Mesenchymal stem cell (in vitro differentiated cells and primary cell): ENCODE results near the gene SERPINE2.

ENCODE experiments used
- DNase-seq: peaks from one replicate; pipeline ENCODE4 v3.0.0-alpha.2; 2013
- H2AFZ ChIP-seq: one replicate; pipeline ENCODE4 v1.6.1; 2013; ENCODE audit warnings: low read depth, mild to moderate bottlenecking, control low read depth, inconsistent platforms, low read length, moderate library complexity
- H2AK5ac ChIP-seq: 2 replicates; pipeline ENCODE4 v1.6.1; 2013; ENCODE audit warnings: low read length, moderate library complexity, mild to moderate bottlenecking, inconsistent platforms; ENCODE audit not compliant: severe bottlenecking
- H2BK120ac ChIP-seq: one replicate; pipeline ENCODE4 v1.6.1; 2013; ENCODE audit warnings: low read depth, mild to moderate bottlenecking, inconsistent platforms, low read length, moderate library complexity
- H2BK12ac ChIP-seq, 2 experiments: one replicate each; pipeline ENCODE4 v1.6.1; 2013; ENCODE audit warnings: inconsistent platforms in 2 of 2, low read length in 2 of 2, mild to moderate bottlenecking in 2 of 2, moderate library complexity in 2 of 2, control low read depth in 1 of 2
- H2BK15ac ChIP-seq: one replicate; pipeline ENCODE4 v1.6.1; 2013; ENCODE audit warnings: mild to moderate bottlenecking, low read depth, inconsistent platforms; ENCODE audit not compliant: poor library complexity, severe bottlenecking
- H2BK5ac ChIP-seq: 2 replicates; pipeline ENCODE4 v1.6.1; 2013; ENCODE audit warnings: low read depth, mild to moderate bottlenecking, low read length, control low read depth, inconsistent platforms; ENCODE audit not compliant: poor library complexity, severe bottlenecking
- H3K14ac ChIP-seq, 2 experiments: one replicate each; pipeline ENCODE4 v1.6.1; 2013; ENCODE audit warnings: inconsistent platforms in 2 of 2, low read length in 2 of 2, control low read depth in 1 of 2, mild to moderate bottlenecking in 1 of 2, moderate library complexity in 1 of 2
- H3K18ac ChIP-seq, 2 experiments: one replicate each; pipeline ENCODE4 v1.6.1; 2013; ENCODE audit warnings: inconsistent platforms in 2 of 2, low read length in 2 of 2, control low read depth in 1 of 2, low read depth in 1 of 2, mild to moderate bottlenecking in 1 of 2
- H3K23ac ChIP-seq, 2 experiments: one replicate each; pipeline ENCODE4 v1.6.1; 2013; ENCODE audit warnings: inconsistent platforms in 2 of 2, low read length in 2 of 2, mild to moderate bottlenecking in 2 of 2, moderate library complexity in 2 of 2, control low read depth in 1 of 2
- H3K27ac ChIP-seq: 2 replicates; pipeline ENCODE4 v1.5.1; 2013; ENCODE audit warnings: mild to moderate bottlenecking, moderate library complexity, low read length, control low read depth, inconsistent platforms; ENCODE audit not compliant: poor library complexity, severe bottlenecking
- H3K27me3 ChIP-seq, 2 experiments: 2 replicates each; pipeline versions ENCODE4 v1.6.1 to v1.7.0; 2013; ENCODE audit warnings: low read length in 2 of 2, mild to moderate bottlenecking in 2 of 2, moderate library complexity in 2 of 2, control low read depth in 1 of 2, inconsistent platforms in 1 of 2; ENCODE audit not compliant: control insufficient read depth in 1 of 2, insufficient read depth in 1 of 2
- H3K36me3 ChIP-seq, 2 experiments: 2 replicates each; pipeline versions ENCODE4 v1.6.1 to v1.7.0; 2013; ENCODE audit warnings: low read length in 2 of 2, control low read depth in 1 of 2, inconsistent platforms in 1 of 2, low read depth in 1 of 2, mild to moderate bottlenecking in 1 of 2; ENCODE audit not compliant: insufficient read depth in 2 of 2, control insufficient read depth in 1 of 2
- H3K4ac ChIP-seq, 2 experiments: one replicate each; pipeline ENCODE4 v1.6.1; 2013; ENCODE audit warnings: inconsistent platforms in 2 of 2, low read length in 2 of 2, mild to moderate bottlenecking in 2 of 2, moderate library complexity in 2 of 2, control low read depth in 1 of 2, low read depth in 1 of 2
- H3K4me1 ChIP-seq: 2 replicates; pipeline ENCODE4 v1.6.1; 2013; ENCODE audit warnings: low read depth, low read length, control low read depth; ENCODE audit not compliant: control insufficient read depth, insufficient read depth
- H3K4me2 ChIP-seq: 2 replicates; pipeline ENCODE4 v1.6.1; 2013; ENCODE audit warnings: low read length, mild to moderate bottlenecking, inconsistent platforms; ENCODE audit not compliant: poor library complexity, severe bottlenecking
- H3K4me3 ChIP-seq, 2 experiments: 2 replicates each; pipeline versions ENCODE4 v1.5.1 to v1.7.0; 2013; ENCODE audit warnings: low read length in 2 of 2, mild to moderate bottlenecking in 2 of 2, control low read depth in 1 of 2, low read depth in 1 of 2; ENCODE audit not compliant: insufficient read depth in 1 of 2
- H3K79me1 ChIP-seq: replicated peaks from 2 replicates; pipeline ENCODE4 v1.6.1; 2013; ENCODE audit warnings: mild to moderate bottlenecking, control low read depth, low read length, inconsistent platforms; ENCODE audit not compliant: poor library complexity, severe bottlenecking
- H3K9ac ChIP-seq: 2 replicates; pipeline ENCODE4 v1.7.0; 2013; ENCODE audit warnings: mild to moderate bottlenecking, low read length, moderate library complexity
- H3K9me3 ChIP-seq: 2 replicates; pipeline ENCODE4 v1.7.0; 2013; ENCODE audit warnings: mild to moderate bottlenecking, low read length; ENCODE audit not compliant: control insufficient read depth
- H4K8ac ChIP-seq: one replicate; pipeline ENCODE4 v1.6.1; 2013; ENCODE audit warnings: inconsistent platforms, mild to moderate bottlenecking, low read length, moderate library complexity
- H4K91ac ChIP-seq: one replicate; pipeline ENCODE4 v1.6.1; 2013; ENCODE audit warnings: mild to moderate bottlenecking, low read length, inconsistent platforms
- whole genome bisulfite sequencing: methylation state at CpG from one replicate; pipeline ENCODE4 v1.1.7; 2013; ENCODE audit warnings: mixed read lengths; 5-methylcytosine and 5-hydroxymethylcytosine counted together

Gene SERPINE2

DNA sequence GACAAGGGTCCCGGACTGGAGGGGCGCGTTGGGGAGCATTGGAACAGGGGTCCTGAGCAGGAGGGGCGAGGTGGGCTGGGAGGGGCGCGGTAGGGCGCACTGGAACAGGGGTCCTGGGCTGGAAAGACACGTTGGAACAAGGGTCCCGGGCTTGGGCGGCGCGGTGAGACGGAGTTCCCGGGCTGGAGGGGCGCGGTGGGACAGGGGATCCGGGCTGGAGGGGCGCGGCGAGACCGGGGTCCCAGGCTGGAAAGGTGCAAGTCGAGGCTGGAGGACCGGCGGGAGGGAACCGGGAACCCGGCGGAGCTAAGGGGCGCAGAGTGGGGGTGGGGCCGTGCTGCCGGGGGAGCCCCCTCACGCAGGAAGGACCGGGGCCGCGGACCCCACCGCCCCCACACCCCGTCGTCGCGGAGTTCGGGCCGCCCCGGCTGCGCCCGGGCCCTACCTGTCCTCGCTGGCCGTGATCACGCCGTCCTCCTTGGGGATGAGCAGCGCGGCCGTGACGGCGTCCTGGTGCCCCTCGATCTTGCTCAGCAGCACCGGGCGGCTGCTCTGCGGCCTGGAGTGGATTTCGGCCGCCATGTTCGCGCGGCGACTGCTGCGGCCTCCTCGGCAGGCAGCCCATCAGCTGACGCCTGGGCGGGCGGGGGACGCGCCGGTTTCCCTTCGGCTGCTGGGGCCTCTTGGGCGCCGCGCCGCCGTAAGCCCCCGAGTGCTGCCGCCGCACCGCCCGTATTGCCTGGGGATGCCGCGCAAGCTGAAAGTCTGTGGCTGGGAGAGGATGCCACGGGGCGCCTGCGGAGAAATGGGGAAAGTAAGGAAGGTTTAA, 94.2 kb downstream of the SERPINE2 start, which contains the start of gene WDFY1:
Gene WDFY1, minus strand, starts transcription at position 633 of the 829 bp plus-strand sequence. Its CDS starts 51 bp downstream, at position 582.
- Histone ChIP-seq H3K36me3 (no peaks in the 10 kb centered on the region), H3K9ac (peak within 1 kb of the TSS; percentile 97), H3K4me3 (peak within 1 kb of the TSS; percentile 96 to 99), H2BK12ac (peak within 1 kb of the TSS; percentile 11 to 90), H2BK120ac (peak within 1 kb of the TSS; percentile 98), H3K9me3 (no peaks in the 10 kb centered on the region), H3K4ac (peak within 1 kb of the TSS; percentile 88 to 97), H3K18ac (peak within 1 kb of the TSS; percentile 97 to 100), H4K8ac (peak within 1 kb of the TSS; percentile 94), H3K14ac (peak within 1 kb of the TSS in 1 of 2 experiments; percentile 100), H3K4me2 (peak within 1 kb of the TSS; percentile 93), H3K4me1 (peaks cover 8% of the 10 kb centered on the region), H3K27me3 (no peaks in the 10 kb centered on the region), H3K27ac (peak within 1 kb of the TSS; percentile 57), H3K23ac (peak within 1 kb of the TSS; percentile 51 to 95), H2AFZ (peak within 1 kb of the TSS; percentile 86), H3K79me1 (peaks cover 2% of the 10 kb centered on the region), H4K91ac (peak within 1 kb of the TSS; percentile 99), H2AK5ac (no peak within 1 kb of the TSS), H2BK15ac (peak within 1 kb of the TSS; percentile 73), H2BK5ac (peak within 1 kb of the TSS; percentile 91)
- DNase-seq, result peak; percentile 90
- under 1% methylated on average over 74 of the region's 87 CpGs for WGBS

DNA sequence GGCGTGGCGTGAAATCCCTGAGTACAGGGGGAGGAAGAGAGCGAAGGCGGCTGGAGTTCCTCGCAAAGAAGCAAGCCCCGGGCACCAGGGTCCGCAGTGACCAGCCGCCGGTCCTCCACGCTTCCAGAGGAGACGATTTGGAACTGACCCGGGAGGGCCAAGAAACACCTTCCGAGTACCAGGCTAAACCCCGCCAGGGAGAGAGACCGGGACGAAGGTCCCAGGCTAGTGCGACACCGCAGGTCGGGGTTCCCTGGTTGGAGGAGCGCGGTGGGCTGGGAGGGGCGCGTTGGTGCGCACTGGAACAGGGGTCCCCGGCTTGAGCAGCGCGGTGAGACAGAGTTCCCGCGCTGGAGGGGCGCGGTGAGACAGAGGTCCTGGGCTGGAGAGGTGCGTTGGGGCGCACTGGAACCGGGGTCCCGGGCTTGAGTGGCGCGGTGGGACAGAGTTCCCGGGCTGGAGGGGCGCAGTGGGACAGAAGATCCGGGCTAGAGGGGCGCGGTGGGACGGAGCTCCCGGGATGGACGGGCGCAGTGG, 94.9 kb downstream of the SERPINE2 start:
- H3K79me1 ChIP-seq, result peaks cover 2% of the 10 kb centered on the region
- peak overlapping the region; percentile 51 to 95 for H3K23ac ChIP-seq
- H3K36me3 ChIP-seq, result peaks cover 0 to 2% of the 10 kb centered on the region in 2 experiments
- peak overlapping the region; percentile 96 to 99 for H3K4me3 ChIP-seq
- H4K91ac ChIP-seq, result peak overlapping the region; percentile 99
- peak overlapping the region; percentile 88 to 97 for H3K4ac ChIP-seq
- H3K4me1 ChIP-seq, result peaks cover 8% of the 10 kb centered on the region
- peak overlapping the region in 1 of 2 experiments; percentile 100 for H3K14ac ChIP-seq
- peak overlapping the region; percentile 97 for H3K9ac ChIP-seq
- under 1% methylated on average over 46 of the region's 46 CpGs for WGBS
- H2BK5ac ChIP-seq, result no peak overlapping the region
- peak overlapping the region; percentile 73 for H2BK15ac ChIP-seq
- H3K4me2 ChIP-seq, result peak overlapping the region; percentile 93
- no peaks in the 10 kb centered on the region for H3K27me3 ChIP-seq
- peak overlapping the region; percentile 97 to 100 for H3K18ac ChIP-seq
- H2AK5ac ChIP-seq, result no peak overlapping the region
- peak overlapping the region in 1 of 2 experiments; percentile 90 for H2BK12ac ChIP-seq
- H4K8ac ChIP-seq, result peak overlapping the region; percentile 94
- H2BK120ac ChIP-seq, result peak overlapping the region; percentile 44
- H3K27ac ChIP-seq, result peak overlapping the region; percentile 57
- peak; percentile 54 for DNase-seq
- H3K9me3 ChIP-seq, result peaks cover 2% of the 10 kb centered on the region
- H2AFZ ChIP-seq, result peak overlapping the region; percentile 56

DNA sequence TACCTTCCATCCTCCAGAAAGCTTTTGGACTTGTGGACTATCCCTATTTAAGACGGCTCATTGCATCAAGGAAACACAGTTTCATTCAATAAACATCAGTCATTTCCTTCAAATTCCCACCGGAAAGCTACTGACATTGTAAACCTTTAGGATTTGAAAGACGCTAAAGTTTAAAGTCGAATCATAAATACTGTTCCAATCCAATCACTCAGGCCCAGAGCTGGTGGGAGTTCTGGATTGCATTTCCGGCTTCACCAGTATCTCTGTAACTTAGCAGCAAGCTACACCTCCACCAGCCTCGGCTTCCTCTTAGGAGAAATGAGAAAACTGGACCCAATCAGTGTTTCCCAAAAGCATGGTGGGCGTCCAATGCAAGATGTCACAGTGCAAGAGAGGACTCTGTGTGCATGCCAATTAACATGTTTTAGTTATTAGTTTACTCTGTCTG, 95.5 kb downstream of the SERPINE2 start:
- Histone ChIP-seq H3K14ac (no peak overlapping the region), H3K4me3 (peak overlapping the region in 1 of 2 experiments; percentile 96), H3K18ac (no peak overlapping the region), H3K4me1 (peaks cover 8% of the 10 kb centered on the region), H2BK12ac (no peak overlapping the region), H4K91ac (no peak overlapping the region), H3K27me3 (no peaks in the 10 kb centered on the region), H3K23ac (no peak overlapping the region), H3K4me2 (peak overlapping the region; percentile 93), H2BK120ac (no peak overlapping the region), H3K4ac (no peak overlapping the region), H2AFZ (no peak overlapping the region), H2BK5ac (no peak overlapping the region), H3K9me3 (peaks cover 3% of the 10 kb centered on the region), H3K36me3 (peaks cover 0 to 2% of the 10 kb centered on the region in 2 experiments), H3K79me1 (peaks cover 6% of the 10 kb centered on the region), H2BK15ac (no peak overlapping the region), H4K8ac (no peak overlapping the region), H3K9ac (peak overlapping the region; percentile 97), H2AK5ac (no peak overlapping the region), H3K27ac (peak overlapping the region; percentile 58)
- DNase-seq, result peak; percentile 59
- 6% methylated on average over 7 of the region's 7 CpGs for WGBS

DNA sequence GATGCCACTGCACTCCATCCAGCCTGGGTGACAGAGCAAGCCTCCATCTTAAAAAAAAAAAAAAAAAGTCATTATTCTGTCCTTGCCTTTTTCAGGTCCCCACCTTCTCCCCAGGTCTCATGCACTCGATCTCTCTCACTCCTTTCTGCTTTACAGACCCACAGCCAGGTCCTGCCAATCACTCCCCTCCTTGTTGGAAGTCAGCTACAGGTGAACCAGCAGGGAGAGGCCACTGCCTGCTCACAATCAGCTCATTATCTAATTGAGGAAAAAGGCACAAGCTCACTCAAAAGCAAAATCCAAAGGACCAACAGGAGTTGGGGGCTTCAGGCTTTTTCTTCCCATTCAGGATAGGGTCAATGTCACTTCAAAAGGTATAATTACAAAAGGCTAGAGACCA, 96.0 kb downstream of the SERPINE2 start:
- H2AK5ac ChIP-seq, result peak overlapping the region; percentile 61
- H3K9ac ChIP-seq, result peak overlapping the region; percentile 97
- H3K23ac ChIP-seq, result peak overlapping the region in 1 of 2 experiments; percentile 53
- H4K91ac ChIP-seq, result no peak overlapping the region
- H3K4ac ChIP-seq, result no peak overlapping the region
- no peak overlapping the region for H2BK5ac ChIP-seq
- no peak overlapping the region for H3K18ac ChIP-seq
- WGBS, result 88% methylated on average over 1 of the region's 1 CpG
- peak overlapping the region in 1 of 2 experiments; percentile 96 for H3K4me3 ChIP-seq
- H2AFZ ChIP-seq, result no peak overlapping the region
- H3K27ac ChIP-seq, result peak overlapping the region; percentile 58
- peaks cover 6% of the 10 kb centered on the region for H3K79me1 ChIP-seq
- H3K9me3 ChIP-seq, result peaks cover 3% of the 10 kb centered on the region
- H3K4me1 ChIP-seq, result peaks cover 8% of the 10 kb centered on the region
- no peak overlapping the region for H2BK15ac ChIP-seq
- H3K4me2 ChIP-seq, result peak overlapping the region; percentile 93
- no peak overlapping the region for H4K8ac ChIP-seq
- H2BK120ac ChIP-seq, result no peak overlapping the region
- H2BK12ac ChIP-seq, result no peak overlapping the region
- no peak for DNase-seq
- peaks cover 0 to 2% of the 10 kb centered on the region in 2 experiments for H3K36me3 ChIP-seq
- H3K27me3 ChIP-seq, result no peaks in the 10 kb centered on the region
- H3K14ac ChIP-seq, result no peak overlapping the region
